Activated T-helper 1 cell treated with anti-CD3 and anti-CD28 coated beads, Interleukin-2, amount 50 U/mL, for 16 hours (primary cell): ENCODE measurements around the gene PDXDC1.
"Not testable (repeated sequence)": the region's sequence is repeated elsewhere in the genome, so short reads cannot be mapped to it uniquely, and the experiment has no call there.

Source experiments
- DNase-seq, 2 donors: peaks; one replicate each; pipeline ENCODE4 v3.0.0-alpha.2; 2020; ENCODE audit warnings: low read depth in 1 of 2, low spot score in 1 of 2

Gene PDXDC1

GRCh38 chr16:15154650-15155562 lies 180.1 kb downstream of the PDXDC1 start:
- DNase-seq = peak; percentile 60 to 83

DNA sequence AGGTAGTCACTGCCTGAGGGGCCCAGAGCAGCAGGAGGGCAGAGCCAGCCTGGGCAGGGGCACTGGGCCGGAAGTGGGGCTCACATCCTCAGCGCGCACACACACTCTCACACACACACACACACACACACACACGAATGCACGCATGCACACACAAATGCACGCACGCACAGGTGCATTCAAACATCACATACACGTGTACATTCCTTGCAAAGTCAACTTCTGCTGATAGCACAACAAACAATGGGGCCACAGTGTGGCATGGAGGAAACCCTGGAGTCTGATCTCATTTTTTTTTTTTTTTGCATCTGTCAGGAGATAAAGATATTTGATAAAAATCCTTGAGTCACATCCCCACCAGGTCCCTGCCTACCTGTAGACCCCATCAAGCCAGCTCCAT lies 182.8 kb downstream of the PDXDC1 start:
- not testable (repeated sequence) for DNase-seq

GRCh38 chr16:15159671-15160070 lies 184.8 kb downstream of the PDXDC1 start:
- DNase-seq = not testable (repeated sequence)

GRCh38 chr16:15160571-15160970 lies 185.7 kb downstream of the PDXDC1 start:
- DNase-seq = not testable (repeated sequence)

- DNase-seq = not testable (repeated sequence)
These were observed 188.2 kb downstream of the PDXDC1 start for GRCh38 chr16:15163055-15163454.

DNA sequence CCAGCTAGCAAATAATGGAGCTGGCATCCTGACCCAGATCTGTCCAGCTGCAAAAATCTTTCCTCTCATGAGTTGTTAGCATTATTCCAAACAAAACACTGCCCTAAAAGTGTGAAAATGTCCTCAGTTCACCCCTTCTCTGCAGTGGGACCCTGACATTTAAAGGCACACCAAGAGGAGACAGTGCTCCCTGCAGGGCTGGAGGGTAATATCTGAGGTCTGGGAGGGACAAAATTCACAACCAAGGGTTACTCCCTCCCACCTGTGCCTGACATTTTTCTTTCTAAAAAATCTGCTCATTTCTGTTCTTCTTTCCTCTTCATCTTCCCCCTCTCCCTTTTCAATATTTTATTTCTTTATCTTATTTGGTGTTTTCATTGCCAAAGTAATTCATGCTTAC lies 191.4 kb downstream of the PDXDC1 start:
- DNase-seq = not testable (repeated sequence)

DNA sequence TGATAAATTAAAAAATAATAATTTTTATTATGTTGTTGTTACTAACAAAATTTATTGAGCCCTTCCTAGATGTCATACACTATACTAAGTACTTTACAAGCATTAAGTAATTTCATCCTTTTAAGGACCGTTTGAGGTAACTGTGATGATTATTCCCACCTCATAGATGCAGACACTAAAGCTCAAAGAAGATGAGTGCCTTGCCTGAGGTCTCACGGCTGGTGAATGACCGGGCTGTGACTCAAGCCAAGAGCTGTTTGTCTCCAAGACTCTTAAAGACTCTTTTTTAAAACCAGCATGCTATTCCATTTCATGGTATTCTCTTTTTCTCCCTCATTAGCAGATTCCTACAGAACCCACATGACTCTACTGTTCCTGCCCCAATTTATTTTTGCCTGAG lies 193.5 kb downstream of the PDXDC1 start:
- not testable (repeated sequence) for DNase-seq

GRCh38 chr16:15168953-15169652 lies 194.3 kb downstream of the PDXDC1 start:
- not testable (repeated sequence) for DNase-seq

- not testable (repeated sequence) for DNase-seq
These were observed 205.1 kb downstream of the PDXDC1 start for GRCh38 chr16:15179909-15180308.

GRCh38 chr16:15180946-15181345 lies 206.1 kb downstream of the PDXDC1 start:
- DNase-seq = not testable (repeated sequence)

DNA sequence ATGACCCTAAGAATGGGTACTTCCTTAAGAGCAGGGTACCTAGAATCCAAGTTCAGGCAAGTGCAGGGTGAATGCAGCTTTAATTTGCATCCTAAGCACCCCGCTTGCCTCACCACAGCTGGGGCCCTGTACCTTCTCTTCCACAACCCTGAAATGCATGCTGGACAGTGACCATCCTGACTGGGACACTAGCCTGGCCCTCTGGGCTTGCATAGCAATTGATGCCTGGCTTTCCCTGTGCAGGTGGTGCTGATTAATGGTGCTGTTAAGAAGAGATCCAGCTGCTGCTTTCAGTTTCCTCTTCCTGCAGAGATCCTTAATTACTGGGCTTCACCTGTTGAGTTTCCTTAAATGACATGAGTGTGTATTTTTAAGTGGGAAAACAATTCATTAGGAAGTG lies 209.2 kb downstream of the PDXDC1 start:
- DNase-seq = not testable (repeated sequence)
